ENCODE measurements around the gene PCNX2.

DNA sequence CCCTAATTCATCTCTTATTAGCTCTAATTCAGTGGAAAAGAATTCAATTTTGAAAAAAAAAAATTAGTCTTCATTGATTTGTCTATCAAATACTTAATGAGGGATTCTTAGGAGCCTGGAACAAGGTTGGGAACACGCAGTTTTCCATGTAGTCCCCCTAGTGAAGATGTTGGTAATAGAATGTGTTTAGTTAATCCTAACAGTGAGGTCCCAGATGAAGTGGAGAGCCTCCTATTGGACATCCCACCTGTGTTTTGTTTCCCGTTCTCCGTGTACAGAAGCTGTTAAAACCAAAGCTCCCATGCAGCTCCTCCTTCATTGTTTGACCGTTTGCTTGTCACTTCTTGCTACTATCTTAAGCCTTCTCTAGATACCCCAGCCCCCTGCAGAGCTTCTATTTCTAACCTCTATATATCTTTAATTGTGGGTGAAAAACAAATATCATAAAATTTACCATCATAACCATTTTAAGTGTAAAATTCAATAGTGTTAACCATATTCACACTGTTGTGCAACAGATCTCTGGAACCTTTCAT, 67.5 kb downstream of the PCNX2 start:
- no peak for TF ChIP-seq EP300 (IDR thresholded peaks at IDR 0.05)
- TF ChIP-seq CTCF (IDR thresholded peaks at IDR 0.05) = no peak
- TF ChIP-seq POLR2A (IDR thresholded peaks at IDR 0.05) = no peak
- no peak for TF ChIP-seq POLR2AphosphoS5 (IDR thresholded peaks at IDR 0.05)
